GM12878 (cell line): Measurements from ENCODE around the gene DIP2C. TPM values are rescaled to one million over a fixed set of nuclear protein-coding genes. Genes with fewer than 3 reads are reported as not detected.

Experiments used
- ATAC-seq: fragments of 200-7000 bp; cut with Tn5 transposase; 3 replicates; pipeline ENCODE4 v1.9.1; 2020; ENCODE audit warnings: mild to moderate bottlenecking, moderate library complexity
- BruUV-seq: library from RNA; stranded (reverse); fragments of 400-500 nt; replicated peaks from 2 replicates; lab custom pipeline; 2021; lab: Mats Ljungman, UMichigan
- CTCF ChIA-PET: fragments of 300-600 bp; sonication (Branson Sonifier 250); formaldehyde crosslinking; extraction: SDS; loops from one replicate; lab custom pipeline; 2021; ENCODE audit warnings: inconsistent platforms; lab: Yijun Ruan, JAX
- POLR2A ChIA-PET: fragments of 350-600 bp; formaldehyde crosslinking; extraction: SDS; loops from one replicate; lab custom pipeline; 2021; ENCODE audit warnings: inconsistent platforms; lab: Charles Lee
- RAD21 ChIA-PET: fragments of 300-600 bp; sonication (Branson Sonifier 250); formaldehyde crosslinking; loops from one replicate; lab custom pipeline; 2023; ENCODE audit warnings: antibody characterized with exemption; ENCODE audit not compliant: unreplicated experiment; lab: Charles Lee
- SMC1A ChIA-PET: fragments of 300-600 bp; sonication (Branson Sonifier 250); formaldehyde crosslinking; loops from one replicate; lab custom pipeline; 2023; ENCODE audit not compliant: unreplicated experiment, uncharacterized antibody; lab: Charles Lee
- DNase-seq: peaks from one replicate; pipeline ENCODE4 v3.0.0-alpha.2; 2011; ENCODE audit warnings: low read depth, low spot score
- FAIRE-seq: peaks from 3 replicates; lab custom pipeline; 2011; peaks lifted over from hg19 to GRCh38; lab: Jason Lieb, UNC
- H2AFZ ChIP-seq: 2 replicates; pipeline ENCODE4 v1.6.0; 2011; ENCODE audit warnings: low read depth, low read length, control low read depth; ENCODE audit not compliant: control insufficient read depth
- H3K27ac ChIP-seq: 2 replicates; pipeline ENCODE4 v1.5.1; 2011; ENCODE audit warnings: control low read depth; ENCODE audit not compliant: control insufficient read depth, insufficient read depth
- H3K27me3 ChIP-seq, 2 experiments: replicated peaks in 1 of 2; 2 replicates each; pipeline versions ENCODE4 v1.6.0 to v1.6.1; 2011; ENCODE audit warnings: low read length in 1 of 2; ENCODE audit not compliant: control insufficient read depth in 2 of 2, insufficient read depth in 2 of 2
- H3K36me3 ChIP-seq, 2 experiments: 2 replicates each; pipeline ENCODE4 v1.5.1; 2011; ENCODE audit warnings: low read length in 1 of 2; ENCODE audit not compliant: control insufficient read depth in 2 of 2, insufficient read depth in 2 of 2
- H3K4me1 ChIP-seq: 2 replicates; pipeline ENCODE4 v1.6.1; 2011; ENCODE audit warnings: mild to moderate bottlenecking, low read length, moderate library complexity, mixed read lengths; ENCODE audit not compliant: control insufficient read depth, insufficient read depth
- H3K4me2 ChIP-seq: 2 replicates; pipeline ENCODE4 v1.6.0; 2011; ENCODE audit warnings: control low read depth; ENCODE audit not compliant: control insufficient read depth, insufficient read depth
- H3K4me3 ChIP-seq: fragments of 200-600 bp; sonication (generic); 2 replicates; pipeline ENCODE4 v1.5.1; 2016
- H3K79me2 ChIP-seq: 2 replicates; pipeline ENCODE4 v1.6.0; 2011; ENCODE audit warnings: low read length; ENCODE audit not compliant: control insufficient read depth, insufficient read depth
- H3K9ac ChIP-seq: 2 replicates; pipeline ENCODE4 v1.8.0; 2011; ENCODE audit warnings: low read length, control low read depth, mixed read lengths; ENCODE audit not compliant: control insufficient read depth, insufficient read depth
- H3K9me3 ChIP-seq: replicated peaks from 3 replicates; pipeline ENCODE4 v1.5.1; 2011; ENCODE audit warnings: mild to moderate bottlenecking, low read length; ENCODE audit not compliant: control insufficient read depth, insufficient read depth
- H4K20me1 ChIP-seq: 2 replicates; pipeline ENCODE4 v1.6.0; 2011; ENCODE audit not compliant: control insufficient read depth, insufficient read depth
- ATF7 ChIP-seq: fragments of 450-650 bp; IDR thresholded peaks from 2 replicates; pipeline ENCODE4 v1.6.1; 2016; ENCODE audit warnings: low read depth, mild to moderate bottlenecking
- CREM ChIP-seq: IDR thresholded peaks from 2 replicates; pipeline ENCODE4 v1.6.1; 2014; ENCODE audit warnings: antibody characterized with exemption, low read depth
- FOXK2 ChIP-seq: fragments of 450-650 bp; IDR thresholded peaks from 2 replicates; pipeline ENCODE4 v1.6.1; 2017; ENCODE audit warnings: mild to moderate bottlenecking, moderate library complexity
- HDGF ChIP-seq: fragments of 450-650 bp; IDR thresholded peaks from 2 replicates; pipeline ENCODE4 v1.6.1; 2016; ENCODE audit warnings: antibody characterized with exemption
- IKZF1 ChIP-seq: fragments of 450-650 bp; conservative IDR thresholded peaks from 2 replicates; pipeline ENCODE4 v1.6.1; 2017; ENCODE audit warnings: antibody characterized with exemption, mild to moderate bottlenecking
- KAT2A ChIP-seq: conservative IDR thresholded peaks from 2 replicates; pipeline ENCODE4 v1.6.1; 2011; ENCODE audit warnings: low read depth, low read length; ENCODE audit not compliant: control insufficient read depth
- KLF5 ChIP-seq: fragments of 450-650 bp; IDR thresholded peaks from 2 replicates; pipeline ENCODE4 v1.6.1; 2014; ENCODE audit warnings: mild to moderate bottlenecking; ENCODE audit not compliant: partially characterized antibody
- NR2C1 ChIP-seq: fragments of 450-650 bp; IDR thresholded peaks from 2 replicates; pipeline ENCODE4 v1.6.1; 2017; ENCODE audit warnings: antibody characterized with exemption, mild to moderate bottlenecking, moderate library complexity
- NRF1 ChIP-seq: conservative IDR thresholded peaks from 2 replicates; pipeline ENCODE4 v1.6.1; 2011; ENCODE audit warnings: mild to moderate bottlenecking, low read depth, low read length, improper control_type of control experiment
- PAX8 ChIP-seq: fragments of 450-650 bp; IDR thresholded peaks from 2 replicates; pipeline ENCODE4 v1.6.1; 2017; ENCODE audit warnings: mild to moderate bottlenecking, moderate library complexity
- SIX5 ChIP-seq: IDR thresholded peaks from 2 replicates; pipeline ENCODE4 v1.6.1; 2011; ENCODE audit warnings: mild to moderate bottlenecking, low read depth, low read length, moderate library complexity; ENCODE audit not compliant: severe bottlenecking
- SRF ChIP-seq, 2 experiments: IDR thresholded peaks; 2 replicates each; pipeline ENCODE4 v1.6.1; 2011; ENCODE audit warnings: low read depth in 2 of 2, low read length in 2 of 2, mild to moderate bottlenecking in 1 of 2, moderate library complexity in 1 of 2
- STAT1 ChIP-seq: fragments of 450-650 bp; conservative IDR thresholded peaks from 2 replicates; pipeline ENCODE4 v1.6.1; 2014; ENCODE audit warnings: antibody characterized with exemption, mild to moderate bottlenecking
- STAT3 ChIP-seq: IDR thresholded peaks from 2 replicates; pipeline ENCODE4 v1.6.1; 2011; ENCODE audit warnings: low read depth, low read length, improper control_type of control experiment
- ZBED1 ChIP-seq: IDR thresholded peaks from 2 replicates; pipeline ENCODE4 v1.6.1; 2016; ENCODE audit warnings: borderline replicate concordance
- WGBS: methylation state at CpG from one replicate; pipeline ENCODE4 v1.1.6; 2016; ENCODE audit warnings: low lambda C conversion rate; ENCODE audit not compliant: insufficient replicate concordance, insufficient coverage; ENCODE audit errors: missing lambda C conversion rate; 5-methylcytosine and 5-hydroxymethylcytosine counted together
- in situ Hi-C: fragments of 300-500 bp; cut with MboI; formaldehyde crosslinking; loops from 9 replicates; pipeline ENCODE4 v1.14.3; 2018; ENCODE audit warnings: mixed read lengths
- intact Hi-C: fragments of 100-400 bp; cut with micrococcal nuclease; formaldehyde crosslinking; loops from one replicate; pipeline ENCODE4 v1.14.2; 2022; ENCODE audit not compliant: unreplicated experiment
- polyA plus RNA-seq, 11 experiments: library from polyadenylated mRNA; depleted of rRNA in 4 of 11; unstranded in 6 of 11; stranded (reverse) in 5 of 11; fragments of >200 nt; fragmentation: Nextera tagmentation in 4 of 11; fragmentation: Illumina TruSeq in 1 of 11; extraction: Ambion mirVana in 4 of 11; extraction: Trizol in 1 of 11; gene quantifications; 1 replicate in 1 of 11; 2 replicates in 10 of 11; pipeline versions ENCODE4 v1.2.1 to v1.2.3, GENCODE V29; 2011 to 2016; ENCODE audit warnings: inconsistent platforms in 2 of 11, missing spikeins in 2 of 11, low read depth in 1 of 11
- total RNA-seq, 4 experiments: library from RNA; depleted of rRNA in 3 of 4; stranded (reverse); fragments of >200 nt in 3 of 4; fragmentation: Illumina TruSeq in 1 of 4; extraction: Trizol in 1 of 4; gene quantifications; 2 replicates each; pipeline versions ENCODE4 v1.2.1 to v1.2.3, GENCODE V29; 2013 to 2021
- TF ChIP-seq, protein P1 (sequence below): fragments of 450-650 bp; formaldehyde crosslinking; IDR thresholded peaks from 2 replicates; pipeline ENCODE4 v1.4.0; 2020; ENCODE audit warnings: mild to moderate bottlenecking, moderate library complexity
- TF ChIP-seq, protein P2 (sequence below): IDR thresholded peaks from 2 replicates; pipeline ENCODE4 v1.6.1; 2012; ENCODE audit warnings: improper control_type of control experiment, low read depth, low read length; ENCODE audit not compliant: insufficient replicate concordance

DIP2C gene
- total and polyA plus RNA-seq, 10 of the 15 experiments (the other 5 are each of a cell fraction or from before 2014, with no cell fraction given) = 0.01 to 0.10 (median 0.06) TPM

DNA sequence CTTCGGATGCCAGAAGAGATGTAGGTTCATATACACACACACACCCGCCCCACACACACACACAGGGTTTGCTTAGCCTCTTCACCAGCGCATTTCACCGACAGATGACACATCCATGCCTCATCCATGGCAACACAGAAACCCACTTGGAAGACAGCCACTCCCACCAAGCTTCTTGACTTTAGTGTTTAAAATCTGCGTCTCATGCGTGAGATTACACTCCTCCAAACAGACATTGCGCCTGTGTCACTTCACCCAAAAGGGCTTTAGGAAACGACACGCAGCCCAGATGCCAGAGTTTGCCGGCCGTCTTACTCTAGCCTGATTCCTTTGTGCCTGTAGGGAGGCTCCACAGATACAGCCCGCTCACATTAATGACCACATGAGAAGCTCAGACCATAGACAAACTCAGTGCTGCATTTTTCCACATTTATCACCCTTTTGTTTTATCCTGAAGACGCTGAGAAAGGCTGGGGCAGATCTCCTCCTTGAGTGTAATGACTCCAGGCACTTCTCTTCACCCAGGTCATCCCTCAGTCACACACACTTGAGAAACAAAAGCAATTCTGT, 73.8 kb downstream of the DIP2C start:
- intact Hi-C loops = no loop called here
- no peaks in the 10 kb centered on the region for H3K79me2 ChIP-seq
- H3K9me3 ChIP-seq = no peaks in the 10 kb centered on the region
- SMC1A ChIA-PET = no interaction called here
- no peak overlapping the region for H2AFZ ChIP-seq
- WGBS = 57% methylated on average over 13 of the region's 13 CpGs
- H3K4me1 ChIP-seq = peaks cover 6% of the 10 kb centered on the region; the same call in 1 of the 2 replicates
- H3K27me3 ChIP-seq = no peaks in the 10 kb centered on the region
- RAD21 ChIA-PET = no interaction called here
- POLR2A ChIA-PET = no interaction called here
- CTCF ChIA-PET = no interaction called here
- FAIRE-seq (peak; percentile 13), ATAC-seq (no peak), DNase-seq (no peak)
- H4K20me1 ChIP-seq = no peaks in the 10 kb centered on the region
- BruUV-seq = no TSS peak
- H3K4me2 ChIP-seq = no peak overlapping the region
- TF ChIP-seq KAT2A = no peak
- TF ChIP-seq IKZF1 = no peak
- TF ChIP-seq STAT3 = no peak
- TF ChIP-seq PAX8 = no peak
- TF ChIP-seq CREM = no peak
- TF ChIP-seq SIX5 = no peak
- TF ChIP-seq ATF7 = no peak
- no peak for TF ChIP-seq HDGF
- TF ChIP-seq, protein P1, sequence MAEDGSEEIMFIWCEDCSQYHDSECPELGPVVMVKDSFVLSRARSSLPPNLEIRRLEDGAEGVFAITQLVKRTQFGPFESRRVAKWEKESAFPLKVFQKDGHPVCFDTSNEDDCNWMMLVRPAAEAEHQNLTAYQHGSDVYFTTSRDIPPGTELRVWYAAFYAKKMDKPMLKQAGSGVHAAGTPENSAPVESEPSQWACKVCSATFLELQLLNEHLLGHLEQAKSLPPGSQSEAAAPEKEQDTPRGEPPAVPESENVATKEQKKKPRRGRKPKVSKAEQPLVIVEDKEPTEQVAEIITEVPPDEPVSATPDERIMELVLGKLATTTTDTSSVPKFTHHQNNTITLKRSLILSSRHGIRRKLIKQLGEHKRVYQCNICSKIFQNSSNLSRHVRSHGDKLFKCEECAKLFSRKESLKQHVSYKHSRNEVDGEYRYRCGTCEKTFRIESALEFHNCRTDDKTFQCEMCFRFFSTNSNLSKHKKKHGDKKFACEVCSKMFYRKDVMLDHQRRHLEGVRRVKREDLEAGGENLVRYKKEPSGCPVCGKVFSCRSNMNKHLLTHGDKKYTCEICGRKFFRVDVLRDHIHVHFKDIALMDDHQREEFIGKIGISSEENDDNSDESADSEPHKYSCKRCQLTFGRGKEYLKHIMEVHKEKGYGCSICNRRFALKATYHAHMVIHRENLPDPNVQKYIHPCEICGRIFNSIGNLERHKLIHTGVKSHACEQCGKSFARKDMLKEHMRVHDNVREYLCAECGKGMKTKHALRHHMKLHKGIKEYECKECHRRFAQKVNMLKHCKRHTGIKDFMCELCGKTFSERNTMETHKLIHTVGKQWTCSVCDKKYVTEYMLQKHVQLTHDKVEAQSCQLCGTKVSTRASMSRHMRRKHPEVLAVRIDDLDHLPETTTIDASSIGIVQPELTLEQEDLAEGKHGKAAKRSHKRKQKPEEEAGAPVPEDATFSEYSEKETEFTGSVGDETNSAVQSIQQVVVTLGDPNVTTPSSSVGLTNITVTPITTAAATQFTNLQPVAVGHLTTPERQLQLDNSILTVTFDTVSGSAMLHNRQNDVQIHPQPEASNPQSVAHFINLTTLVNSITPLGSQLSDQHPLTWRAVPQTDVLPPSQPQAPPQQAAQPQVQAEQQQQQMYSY = no peak
- no peak for TF ChIP-seq NRF1
- TF ChIP-seq, protein P2, sequence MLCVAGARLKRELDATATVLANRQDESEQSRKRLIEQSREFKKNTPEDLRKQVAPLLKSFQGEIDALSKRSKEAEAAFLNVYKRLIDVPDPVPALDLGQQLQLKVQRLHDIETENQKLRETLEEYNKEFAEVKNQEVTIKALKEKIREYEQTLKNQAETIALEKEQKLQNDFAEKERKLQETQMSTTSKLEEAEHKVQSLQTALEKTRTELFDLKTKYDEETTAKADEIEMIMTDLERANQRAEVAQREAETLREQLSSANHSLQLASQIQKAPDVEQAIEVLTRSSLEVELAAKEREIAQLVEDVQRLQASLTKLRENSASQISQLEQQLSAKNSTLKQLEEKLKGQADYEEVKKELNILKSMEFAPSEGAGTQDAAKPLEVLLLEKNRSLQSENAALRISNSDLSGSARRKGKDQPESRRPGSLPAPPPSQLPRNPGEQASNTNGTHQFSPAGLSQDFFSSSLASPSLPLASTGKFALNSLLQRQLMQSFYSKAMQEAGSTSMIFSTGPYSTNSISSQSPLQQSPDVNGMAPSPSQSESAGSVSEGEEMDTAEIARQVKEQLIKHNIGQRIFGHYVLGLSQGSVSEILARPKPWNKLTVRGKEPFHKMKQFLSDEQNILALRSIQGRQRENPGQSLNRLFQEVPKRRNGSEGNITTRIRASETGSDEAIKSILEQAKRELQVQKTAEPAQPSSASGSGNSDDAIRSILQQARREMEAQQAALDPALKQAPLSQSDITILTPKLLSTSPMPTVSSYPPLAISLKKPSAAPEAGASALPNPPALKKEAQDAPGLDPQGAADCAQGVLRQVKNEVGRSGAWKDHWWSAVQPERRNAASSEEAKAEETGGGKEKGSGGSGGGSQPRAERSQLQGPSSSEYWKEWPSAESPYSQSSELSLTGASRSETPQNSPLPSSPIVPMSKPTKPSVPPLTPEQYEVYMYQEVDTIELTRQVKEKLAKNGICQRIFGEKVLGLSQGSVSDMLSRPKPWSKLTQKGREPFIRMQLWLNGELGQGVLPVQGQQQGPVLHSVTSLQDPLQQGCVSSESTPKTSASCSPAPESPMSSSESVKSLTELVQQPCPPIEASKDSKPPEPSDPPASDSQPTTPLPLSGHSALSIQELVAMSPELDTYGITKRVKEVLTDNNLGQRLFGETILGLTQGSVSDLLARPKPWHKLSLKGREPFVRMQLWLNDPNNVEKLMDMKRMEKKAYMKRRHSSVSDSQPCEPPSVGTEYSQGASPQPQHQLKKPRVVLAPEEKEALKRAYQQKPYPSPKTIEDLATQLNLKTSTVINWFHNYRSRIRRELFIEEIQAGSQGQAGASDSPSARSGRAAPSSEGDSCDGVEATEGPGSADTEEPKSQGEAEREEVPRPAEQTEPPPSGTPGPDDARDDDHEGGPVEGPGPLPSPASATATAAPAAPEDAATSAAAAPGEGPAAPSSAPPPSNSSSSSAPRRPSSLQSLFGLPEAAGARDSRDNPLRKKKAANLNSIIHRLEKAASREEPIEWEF = no peak
- TF ChIP-seq ZBED1 = no peak
- no peak for TF ChIP-seq KLF5
- TF ChIP-seq SRF (IDR thresholded peaks at IDR 0.05; ENCODE audit: low read depth in 2 of 2, low read length in 2 of 2) = no peak
- TF ChIP-seq FOXK2 = no peak
- no peak for TF ChIP-seq NR2C1
- no peak for TF ChIP-seq STAT1
- no peak overlapping the region for H3K9ac ChIP-seq
- no peaks in the 10 kb centered on the region for H3K36me3 ChIP-seq
- H3K4me3 ChIP-seq = no peak overlapping the region
- no peak overlapping the region for H3K27ac ChIP-seq
- in situ Hi-C loops = no loop called here
